Activated B cell treated with CpG ODN at 0.5 μM for 24 hours (primary cell): Measurements from ENCODE around the gene SFI1. TPM values are rescaled to one million over a fixed set of nuclear protein-coding genes. Genes with fewer than 3 reads are reported as not detected.
"Not testable (repeated sequence)": the region's sequence is repeated elsewhere in the genome, so short reads cannot be mapped to it uniquely, and the experiment has no call there.

Source experiments
- ATAC-seq: fragments of 200-7000 bp; cut with Tn5 transposase; one replicate; pipeline ENCODE4 v1.10.0; 2021; ENCODE audit warnings: low read depth, mild to moderate bottlenecking, moderate library complexity
- CTCF ChIA-PET: fragments of 350-600 bp; sonication (Branson Sonifier 250); formaldehyde crosslinking; loops from one replicate; lab custom pipeline; 2021; ENCODE audit warnings: antibody characterized with exemption; lab: Charles Lee
- POLR2A ChIA-PET: fragments of 350-600 bp; sonication (Branson Sonifier 250); formaldehyde crosslinking; loops from one replicate; lab custom pipeline; 2021; ENCODE audit warnings: antibody characterized with exemption; lab: Charles Lee
- DNase-seq: peaks from one replicate; pipeline ENCODE4 v3.0.0; 2022
- H3K27ac Mint-ChIP-seq: one replicate; pipeline ENCODE4 v1.8.0; 2020; ENCODE audit warnings: mixed read lengths
- H3K27me3 Mint-ChIP-seq: one replicate; pipeline ENCODE4 v1.8.0; 2021; ENCODE audit warnings: mixed read lengths
- H3K36me3 Mint-ChIP-seq: one replicate; pipeline ENCODE4 v1.8.0; 2021; ENCODE audit warnings: low read depth, mixed read lengths
- H3K4me1 Mint-ChIP-seq: one replicate; pipeline ENCODE4 v1.8.0; 2021; ENCODE audit warnings: mixed read lengths
- H3K4me3 Mint-ChIP-seq: one replicate; pipeline ENCODE4 v1.8.0; 2020; ENCODE audit warnings: mild to moderate bottlenecking, mixed read lengths
- H3K9me3 Mint-ChIP-seq: one replicate; pipeline ENCODE4 v1.8.0; 2020; ENCODE audit warnings: mixed read lengths
- CTCF ChIP-seq: fragments of 200-600 bp; IDR thresholded peaks from one replicate; pipeline ENCODE4 v1.8.0; 2022; ENCODE audit warnings: antibody characterized with exemption, mild to moderate bottlenecking
- intact Hi-C: fragments of 100-400 bp; cut with micrococcal nuclease; formaldehyde crosslinking; loops from one replicate; pipeline ENCODE4 v1.15.1; 2024
- total RNA-seq: library from RNA; stranded (reverse); gene quantifications from 2 replicates; pipeline ENCODE4 v1.2.3, GENCODE V29; 2022

SFI1 gene
- total RNA-seq, 1 donor from 2014 or later: 126 TPM

GRCh38 chr22:31586137-31586920, 90.0 kb downstream of the SFI1 start:
- H3K4me1 Mint-ChIP-seq: peaks cover 19% of the 10 kb centered on the region
- intact Hi-C loops: no loop called here
- peaks cover 56% of the 10 kb centered on the region for H3K36me3 Mint-ChIP-seq
- DNase-seq (no peak), ATAC-seq (no peak)
- H3K4me3 Mint-ChIP-seq: no peak overlapping the region
- ChIA-PET CTCF (no interaction called here), POLR2A (no interaction called here)
- H3K9me3 Mint-ChIP-seq: no peaks in the 10 kb centered on the region
- TF ChIP-seq CTCF: no peak
- no peaks in the 10 kb centered on the region for H3K27me3 Mint-ChIP-seq
- H3K27ac Mint-ChIP-seq: peak overlapping the region; percentile 19

- no peak for TF ChIP-seq CTCF
- no peak overlapping the region for H3K27ac Mint-ChIP-seq
- intact Hi-C loops: no loop called here
These were observed 92.8 kb downstream of the SFI1 start for GRCh38 chr22:31588970-31589675.

GRCh38 chr22:31590161-31590560, 93.8 kb downstream of the SFI1 start:
- H3K9me3 Mint-ChIP-seq, H3K27ac Mint-ChIP-seq, H3K4me3 Mint-ChIP-seq, DNase-seq, H3K4me1 Mint-ChIP-seq, intact Hi-C loops, CTCF ChIA-PET, H3K27me3 Mint-ChIP-seq, POLR2A ChIA-PET, ATAC-seq: not testable (repeated sequence)
- peaks cover 40% of the 10 kb centered on the region for H3K36me3 Mint-ChIP-seq

More at GRCh38 chr22:31588970-31589675, 92.8 kb downstream of the SFI1 start:
- H3K4me1 Mint-ChIP-seq: no peaks in the 10 kb centered on the region
- CTCF ChIA-PET: no interaction called here
- no peak for ATAC-seq
- no peak for DNase-seq
- no peaks in the 10 kb centered on the region for H3K27me3 Mint-ChIP-seq
- POLR2A ChIA-PET: no interaction called here
- no peak overlapping the region for H3K4me3 Mint-ChIP-seq
- peaks cover 48% of the 10 kb centered on the region for H3K36me3 Mint-ChIP-seq
- H3K9me3 Mint-ChIP-seq: no peaks in the 10 kb centered on the region

- CTCF ChIA-PET: no interaction called here
- H3K27me3 Mint-ChIP-seq: no peaks in the 10 kb centered on the region
- no peaks in the 10 kb centered on the region for H3K4me1 Mint-ChIP-seq
- intact Hi-C loops: no loop called here
- H3K4me3 Mint-ChIP-seq: no peak overlapping the region
- H3K27ac Mint-ChIP-seq: no peak overlapping the region
- TF ChIP-seq CTCF: no peak
- ATAC-seq: no peak
- H3K9me3 Mint-ChIP-seq: no peaks in the 10 kb centered on the region
- no peak for DNase-seq
- POLR2A ChIA-PET: no interaction called here
- peaks cover 16% of the 10 kb centered on the region for H3K36me3 Mint-ChIP-seq
These were observed 98.9 kb downstream of the SFI1 start for GRCh38 chr22:31595271-31595670.

GRCh38 chr22:31602259-31602952, 106.1 kb downstream of the SFI1 start:
- ChIA-PET CTCF (no interaction called here), POLR2A (no interaction called here)
- TF ChIP-seq CTCF: no peak
- H3K9me3 Mint-ChIP-seq: no peaks in the 10 kb centered on the region
- peaks cover 40% of the 10 kb centered on the region for H3K36me3 Mint-ChIP-seq
- ATAC-seq (no peak), DNase-seq (no peak)
- intact Hi-C loops: no loop called here
- H3K27ac Mint-ChIP-seq: no peak overlapping the region
- no peaks in the 10 kb centered on the region for H3K4me1 Mint-ChIP-seq
- no peak overlapping the region for H3K4me3 Mint-ChIP-seq
- H3K27me3 Mint-ChIP-seq: no peaks in the 10 kb centered on the region
